Measurements from ENCODE around the gene NLGN1.

NLGN1 gene

DNA sequence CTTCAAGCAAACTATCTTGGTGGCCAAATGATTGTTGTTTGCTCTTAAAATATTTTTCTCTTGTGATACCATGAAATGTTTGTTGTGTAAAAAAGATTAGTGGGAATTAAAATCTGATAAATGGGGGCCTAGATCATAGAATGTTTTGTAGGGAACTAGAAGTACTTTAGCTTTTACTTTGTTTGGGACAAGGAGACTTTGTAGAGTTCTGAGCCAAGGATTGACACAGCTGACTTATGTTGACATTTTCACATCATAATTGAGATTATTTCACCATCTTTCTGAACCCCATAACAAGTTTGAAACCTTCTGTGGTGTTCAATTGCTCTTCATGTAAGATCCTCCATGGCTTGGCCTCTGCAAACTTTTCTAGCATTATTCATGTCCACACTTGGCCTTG, 235.4 kb downstream of the NLGN1 start:
- Histone ChIP-seq H3K27ac (ENCODE audit: low read depth, low read length) (no peak overlapping the region), H3K4me3 (ENCODE audit: low read depth, low read length) (no peak overlapping the region), H3K4me1 (ENCODE audit: control insufficient read depth, insufficient read depth, low read length) (no peaks in the 10 kb centered on the region), H3K9me3 (ENCODE audit: control insufficient read depth, insufficient read depth, low read length) (no peaks in the 10 kb centered on the region), H3K9ac (ENCODE audit: low read depth, low read length) (no peak overlapping the region), H3K27me3 (ENCODE audit: control insufficient read depth, insufficient read depth, low read length) (no peaks in the 10 kb centered on the region), H3K36me3 (ENCODE audit: control insufficient read depth, insufficient read depth, low read length) (no peaks in the 10 kb centered on the region)

DNA sequence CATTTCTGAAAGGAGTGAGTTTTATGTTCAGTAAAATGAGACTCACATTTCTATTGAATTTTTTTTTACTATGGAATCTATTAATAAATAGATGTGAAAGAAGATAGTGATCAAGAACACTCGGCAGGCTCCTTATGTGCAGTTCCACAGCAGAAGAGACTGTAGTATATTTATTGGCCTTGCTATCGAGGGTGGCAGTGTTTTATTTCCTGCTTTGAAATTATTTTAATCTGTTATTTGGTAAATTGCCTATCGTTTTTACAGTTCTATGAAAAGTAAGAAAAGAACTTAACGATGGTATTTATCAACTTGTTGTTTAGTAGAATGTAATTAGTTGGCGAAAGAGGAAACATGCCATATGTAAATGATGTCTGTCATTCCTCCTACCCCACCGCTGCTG, 238.3 kb downstream of the NLGN1 start:
- Histone ChIP-seq H3K27ac (ENCODE audit: low read depth, low read length) (no peak overlapping the region), H3K9ac (ENCODE audit: low read depth, low read length) (no peak overlapping the region), H3K4me1 (ENCODE audit: control insufficient read depth, insufficient read depth, low read length) (no peaks in the 10 kb centered on the region), H3K9me3 (ENCODE audit: control insufficient read depth, insufficient read depth, low read length) (no peaks in the 10 kb centered on the region), H3K4me3 (ENCODE audit: low read depth, low read length) (no peak overlapping the region), H3K36me3 (ENCODE audit: control insufficient read depth, insufficient read depth, low read length) (no peaks in the 10 kb centered on the region), H3K27me3 (ENCODE audit: control insufficient read depth, insufficient read depth, low read length) (no peaks in the 10 kb centered on the region)

DNA sequence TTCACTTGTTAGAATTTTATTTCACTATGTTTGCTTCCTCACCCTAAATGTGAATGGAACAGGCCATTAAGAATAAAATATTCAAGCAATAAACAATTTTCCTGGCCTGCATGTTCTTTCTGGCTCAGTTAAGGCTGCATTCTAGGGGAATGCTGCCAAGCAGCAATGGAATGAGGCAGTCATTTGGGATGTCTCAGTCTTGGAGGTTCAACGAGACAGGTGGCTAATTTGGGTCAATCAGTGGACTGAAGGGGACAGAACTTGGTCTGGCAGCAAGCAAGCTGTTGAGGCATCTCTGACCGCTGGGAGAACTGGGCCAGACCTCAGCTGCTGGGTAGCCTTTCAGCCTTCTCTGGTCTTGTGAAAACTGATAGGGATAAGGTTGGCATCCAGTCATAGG, 241.6 kb downstream of the NLGN1 start:
- Histone ChIP-seq H3K36me3 (ENCODE audit: control insufficient read depth, insufficient read depth, low read length) (no peaks in the 10 kb centered on the region), H3K9me3 (ENCODE audit: control insufficient read depth, insufficient read depth, low read length) (no peaks in the 10 kb centered on the region), H3K27me3 (ENCODE audit: control insufficient read depth, insufficient read depth, low read length) (no peaks in the 10 kb centered on the region), H3K4me1 (ENCODE audit: control insufficient read depth, insufficient read depth, low read length) (no peaks in the 10 kb centered on the region), H3K9ac (ENCODE audit: low read depth, low read length) (no peak overlapping the region), H3K27ac (ENCODE audit: low read depth, low read length) (no peak overlapping the region), H3K4me3 (ENCODE audit: low read depth, low read length) (no peak overlapping the region)

DNA sequence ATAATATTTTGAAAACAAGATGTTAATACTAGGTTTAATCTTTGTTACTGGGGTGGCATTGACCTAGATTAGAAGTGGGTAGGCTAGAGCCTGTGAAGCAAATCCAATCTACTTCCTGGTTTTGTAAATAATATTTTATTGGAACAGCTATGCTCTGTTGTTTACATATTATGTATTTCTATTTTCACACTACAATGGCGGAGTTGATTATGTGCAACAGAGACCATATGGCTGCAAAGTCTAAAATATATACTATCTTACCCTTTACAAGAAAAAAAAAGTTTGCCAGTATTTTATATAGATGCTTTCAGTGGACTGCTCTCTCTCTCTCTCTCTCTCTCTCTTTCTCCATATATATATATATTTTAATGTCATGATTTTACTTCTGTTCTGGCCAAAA, 244.2 kb downstream of the NLGN1 start:
- H3K9me3 ChIP-seq (ENCODE audit: control insufficient read depth, insufficient read depth, low read length): no peaks in the 10 kb centered on the region
- no peak overlapping the region for H3K27ac ChIP-seq (ENCODE audit: low read depth, low read length)
- no peaks in the 10 kb centered on the region for H3K36me3 ChIP-seq (ENCODE audit: control insufficient read depth, insufficient read depth, low read length)
- H3K4me1 ChIP-seq (ENCODE audit: control insufficient read depth, insufficient read depth, low read length): no peaks in the 10 kb centered on the region
- no peak overlapping the region for H3K9ac ChIP-seq (ENCODE audit: low read depth, low read length)
- no peaks in the 10 kb centered on the region for H3K27me3 ChIP-seq (ENCODE audit: control insufficient read depth, insufficient read depth, low read length)
- no peak overlapping the region for H3K4me3 ChIP-seq (ENCODE audit: low read depth, low read length)

- Histone ChIP-seq H3K4me1 (ENCODE audit: control insufficient read depth, insufficient read depth, low read length) (no peaks in the 10 kb centered on the region), H3K27me3 (ENCODE audit: control insufficient read depth, insufficient read depth, low read length) (no peaks in the 10 kb centered on the region), H3K36me3 (ENCODE audit: control insufficient read depth, insufficient read depth, low read length) (no peaks in the 10 kb centered on the region), H3K27ac (ENCODE audit: low read depth, low read length) (no peak overlapping the region), H3K4me3 (ENCODE audit: low read depth, low read length) (no peak overlapping the region), H3K9me3 (ENCODE audit: control insufficient read depth, insufficient read depth, low read length) (no peaks in the 10 kb centered on the region), H3K9ac (ENCODE audit: low read depth, low read length) (no peak overlapping the region)
Observed at GRCh38 chr3:173644086-173645082, 246.8 kb downstream of the NLGN1 start.

- Histone ChIP-seq H3K9me3 (ENCODE audit: control insufficient read depth, insufficient read depth, low read length) (no peaks in the 10 kb centered on the region), H3K36me3 (ENCODE audit: control insufficient read depth, insufficient read depth, low read length) (no peaks in the 10 kb centered on the region), H3K27me3 (ENCODE audit: control insufficient read depth, insufficient read depth, low read length) (no peaks in the 10 kb centered on the region), H3K9ac (ENCODE audit: low read depth, low read length) (no peak overlapping the region), H3K27ac (ENCODE audit: low read depth, low read length) (no peak overlapping the region), H3K4me1 (ENCODE audit: control insufficient read depth, insufficient read depth, low read length) (no peaks in the 10 kb centered on the region), H3K4me3 (ENCODE audit: low read depth, low read length) (no peak overlapping the region)
Observed at GRCh38 chr3:173650596-173650995, 253.1 kb downstream of the NLGN1 start.

GRCh38 chr3:173652093-173652492, 254.5 kb downstream of the NLGN1 start:
- 0 out of 2 replicates have a peak, but pooled peaks cover 6% of the 10 kb centered on the region for H3K4me1 ChIP-seq (ENCODE audit: control insufficient read depth, insufficient read depth, low read length)
- no peak overlapping the region for H3K27ac ChIP-seq (ENCODE audit: low read depth, low read length)
- no peaks in the 10 kb centered on the region for H3K27me3 ChIP-seq (ENCODE audit: control insufficient read depth, insufficient read depth, low read length)
- H3K9ac ChIP-seq (ENCODE audit: low read depth, low read length): no peak overlapping the region
- H3K4me3 ChIP-seq (ENCODE audit: low read depth, low read length): no peak overlapping the region
- no peaks in the 10 kb centered on the region for H3K36me3 ChIP-seq (ENCODE audit: control insufficient read depth, insufficient read depth, low read length)
- no peaks in the 10 kb centered on the region for H3K9me3 ChIP-seq (ENCODE audit: control insufficient read depth, insufficient read depth, low read length)

DNA sequence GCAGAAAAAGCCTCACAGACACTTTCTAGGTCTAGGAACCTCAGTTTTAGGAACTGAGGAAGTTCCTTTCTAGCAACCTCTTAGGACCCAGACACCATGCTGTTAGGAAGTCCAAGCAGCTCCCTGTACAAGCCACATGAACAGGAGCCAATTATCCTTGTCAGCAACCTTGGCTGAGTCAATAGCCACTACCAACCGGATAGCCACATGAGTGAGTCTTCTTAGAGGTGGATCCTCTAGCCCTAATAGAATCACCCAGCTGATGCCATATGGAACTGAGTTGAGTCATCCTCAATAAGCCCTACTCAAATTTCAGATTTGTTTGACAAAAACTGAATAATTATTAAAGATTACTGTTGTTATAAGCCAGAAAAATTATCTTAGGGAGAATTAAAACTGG, 256.2 kb downstream of the NLGN1 start:
- Histone ChIP-seq H3K27me3 (ENCODE audit: control insufficient read depth, insufficient read depth, low read length) (no peaks in the 10 kb centered on the region), H3K27ac (ENCODE audit: low read depth, low read length) (no peak overlapping the region), H3K9me3 (ENCODE audit: control insufficient read depth, insufficient read depth, low read length) (no peaks in the 10 kb centered on the region), H3K36me3 (ENCODE audit: control insufficient read depth, insufficient read depth, low read length) (no peaks in the 10 kb centered on the region), H3K9ac (ENCODE audit: low read depth, low read length) (no peak overlapping the region), H3K4me1 (ENCODE audit: control insufficient read depth, insufficient read depth, low read length) (0 out of 2 replicates have a peak, but pooled peaks cover 8% of the 10 kb centered on the region), H3K4me3 (ENCODE audit: low read depth, low read length) (no peak overlapping the region)

DNA sequence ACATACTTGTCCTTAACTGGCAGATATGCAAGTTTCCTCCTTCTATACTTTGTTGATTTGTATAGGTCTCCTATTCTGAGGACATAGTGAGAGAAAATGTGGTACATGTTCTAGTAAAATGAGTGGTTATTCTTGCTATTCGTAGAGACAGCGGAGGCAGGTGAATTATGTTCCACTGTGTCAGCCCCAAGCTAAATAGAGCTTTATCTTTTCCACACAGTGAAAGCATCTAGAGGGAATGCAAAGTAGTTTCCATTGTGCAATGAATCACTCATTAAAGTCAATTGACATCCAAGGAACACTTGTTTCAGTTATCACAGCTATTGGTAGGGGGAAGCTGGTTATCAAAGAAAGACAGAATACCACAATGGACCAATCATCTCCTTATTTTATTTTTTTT, 262.4 kb downstream of the NLGN1 start:
- Histone ChIP-seq H3K27me3 (ENCODE audit: control insufficient read depth, insufficient read depth, low read length) (no peaks in the 10 kb centered on the region), H3K27ac (ENCODE audit: low read depth, low read length) (no peak overlapping the region), H3K4me3 (ENCODE audit: low read depth, low read length) (no peak overlapping the region), H3K36me3 (ENCODE audit: control insufficient read depth, insufficient read depth, low read length) (no peaks in the 10 kb centered on the region), H3K4me1 (ENCODE audit: control insufficient read depth, insufficient read depth, low read length) (0 out of 2 replicates have a peak, but pooled peaks cover 12% of the 10 kb centered on the region), H3K9me3 (ENCODE audit: control insufficient read depth, insufficient read depth, low read length) (no peaks in the 10 kb centered on the region), H3K9ac (ENCODE audit: low read depth, low read length) (no peak overlapping the region)

- Histone ChIP-seq H3K4me3 (ENCODE audit: low read depth, low read length) (no peak overlapping the region), H3K36me3 (ENCODE audit: control insufficient read depth, insufficient read depth, low read length) (no peaks in the 10 kb centered on the region), H3K27ac (ENCODE audit: low read depth, low read length) (no peak overlapping the region), H3K9ac (ENCODE audit: low read depth, low read length) (no peak overlapping the region), H3K4me1 (ENCODE audit: control insufficient read depth, insufficient read depth, low read length) (0 out of 2 replicates have a peak, but pooled peaks cover 12% of the 10 kb centered on the region), H3K9me3 (ENCODE audit: control insufficient read depth, insufficient read depth, low read length) (no peaks in the 10 kb centered on the region), H3K27me3 (ENCODE audit: control insufficient read depth, insufficient read depth, low read length) (no peaks in the 10 kb centered on the region)
Observed at GRCh38 chr3:173660645-173661299, 263.2 kb downstream of the NLGN1 start.

DNA sequence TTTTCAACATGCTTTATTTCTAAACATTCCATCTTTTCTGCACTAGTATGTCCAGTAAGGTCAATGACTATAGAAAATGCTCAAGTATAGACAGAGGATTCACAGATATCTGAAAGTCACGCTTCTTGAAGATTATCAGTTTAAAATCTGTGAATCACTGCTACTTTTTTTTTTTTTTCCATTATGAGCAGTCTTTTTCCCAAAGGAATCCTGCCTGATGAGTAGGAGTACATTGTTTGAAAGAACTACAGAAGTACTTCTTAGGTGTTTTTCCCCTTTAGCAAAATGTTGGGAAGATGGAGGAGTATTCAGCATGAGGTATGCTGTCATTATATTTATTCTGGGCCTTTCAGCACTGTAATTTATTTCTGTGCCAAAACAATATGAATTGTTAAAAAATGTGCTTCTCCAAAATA, 266.2 kb downstream of the NLGN1 start:
- H3K9me3 ChIP-seq (ENCODE audit: control insufficient read depth, insufficient read depth, low read length): no peaks in the 10 kb centered on the region
- no peak overlapping the region for H3K9ac ChIP-seq (ENCODE audit: low read depth, low read length)
- no peaks in the 10 kb centered on the region for H3K27me3 ChIP-seq (ENCODE audit: control insufficient read depth, insufficient read depth, low read length)
- H3K4me1 ChIP-seq (ENCODE audit: control insufficient read depth, insufficient read depth, low read length): 0 out of 2 replicates have a peak, but pooled peaks cover 4% of the 10 kb centered on the region
- H3K36me3 ChIP-seq (ENCODE audit: control insufficient read depth, insufficient read depth, low read length): no peaks in the 10 kb centered on the region
- H3K27ac ChIP-seq (ENCODE audit: low read depth, low read length): no peak overlapping the region
- H3K4me3 ChIP-seq (ENCODE audit: low read depth, low read length): no peak overlapping the region
